NT2/D1 (cell line): ENCODE measurements around the gene MAS1L.

Experiments used
- DNase-seq: peaks from one replicate; pipeline ENCODE4 v3.0.0-alpha.2; 2011; ENCODE audit warnings: low read depth, low spot score
- H3K27me3 ChIP-seq: 2 replicates; pipeline ENCODE4 v1.6.0; 2011; ENCODE audit warnings: mild to moderate bottlenecking; ENCODE audit not compliant: insufficient read length, insufficient read depth
- H3K36me3 ChIP-seq: 2 replicates; pipeline ENCODE4 v1.6.1; 2011; ENCODE audit warnings: mild to moderate bottlenecking, low read length, mixed read lengths; ENCODE audit not compliant: insufficient read depth, insufficient read length
- H3K4me1 ChIP-seq: 2 replicates; pipeline ENCODE4 v1.5.1; 2011; ENCODE audit not compliant: insufficient read depth, insufficient read length
- H3K4me3 ChIP-seq: 2 replicates; pipeline ENCODE4 v1.5.1; 2011; ENCODE audit warnings: low read depth; ENCODE audit not compliant: insufficient read length
- H3K9ac ChIP-seq: 2 replicates; pipeline ENCODE4 v1.6.0; 2011; ENCODE audit warnings: low read depth; ENCODE audit not compliant: insufficient read length
- H3K9me3 ChIP-seq: 2 replicates; pipeline ENCODE4 v1.5.1; 2011; ENCODE audit warnings: mild to moderate bottlenecking, low read length; ENCODE audit not compliant: insufficient read depth
- SUZ12 ChIP-seq: IDR thresholded peaks from 2 replicates; pipeline ENCODE4 v1.6.1; 2011; ENCODE audit not compliant: insufficient read length, insufficient read depth; ENCODE audit errors: extremely low read depth
- YY1 ChIP-seq: IDR thresholded peaks from 2 replicates; pipeline ENCODE4 v1.6.1; 2011; ENCODE audit not compliant: insufficient read length, insufficient read depth
- ZNF274 ChIP-seq: IDR thresholded peaks from 2 replicates; pipeline ENCODE4 v1.6.1; 2011; ENCODE audit warnings: mild to moderate bottlenecking, low read depth, low read length

The MAS1L gene

DNA sequence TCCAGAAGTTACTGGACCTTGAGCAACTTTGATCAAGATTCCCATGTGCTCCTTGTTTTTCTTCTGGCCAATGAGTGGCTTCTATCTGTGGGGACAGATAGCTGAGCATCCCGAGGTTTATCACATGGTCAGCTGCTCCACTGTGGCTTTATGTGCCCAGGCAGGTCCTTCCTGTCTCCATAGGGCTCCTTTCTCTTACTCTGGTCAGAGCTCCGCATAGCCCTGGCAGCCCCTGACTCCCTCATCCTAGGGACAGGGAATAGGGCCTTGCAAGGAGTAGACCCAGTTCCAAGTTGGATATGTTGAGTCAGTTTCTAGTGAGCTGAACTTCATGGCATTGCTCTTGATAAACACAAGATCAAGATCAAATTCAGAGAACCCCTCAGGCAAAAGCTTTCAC is 6.4 kb upstream of the MAS1L start:
- TF ChIP-seq ZNF274 (no peak), YY1 (no peak), SUZ12 (no peak)
- H3K4me3 ChIP-seq, result no peak overlapping the region
- H3K36me3 ChIP-seq, result no peaks in the 10 kb centered on the region
- H3K27me3 ChIP-seq, result no peaks in the 10 kb centered on the region
- DNase-seq, result no peak
- no peaks in the 10 kb centered on the region for H3K4me1 ChIP-seq
- no peak overlapping the region for H3K9ac ChIP-seq
- peaks cover 4% of the 10 kb centered on the region; the same call in 1 of the 2 replicates for H3K9me3 ChIP-seq

DNA sequence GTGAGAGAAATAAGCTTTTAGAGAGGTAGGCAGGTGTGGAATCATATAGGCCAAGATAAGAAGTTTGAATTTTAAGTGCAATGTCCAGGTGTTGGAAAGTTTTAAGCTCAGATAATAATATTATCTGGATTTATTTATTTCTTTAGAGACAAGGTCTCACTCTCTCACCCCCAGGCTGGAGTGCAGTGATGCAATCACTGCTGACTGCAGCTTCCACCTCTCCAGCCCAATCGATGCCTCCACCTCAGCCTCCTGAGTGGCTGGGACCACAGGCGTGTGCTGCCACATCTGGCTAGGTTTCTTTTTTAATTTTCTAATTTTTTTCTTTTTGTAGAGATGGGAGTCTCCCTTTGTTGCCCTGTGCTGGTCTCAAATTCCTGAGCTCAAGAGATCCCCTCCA is 5.5 kb upstream of the MAS1L start:
- Histone ChIP-seq H3K9ac (no peak overlapping the region), H3K9me3 (peaks cover 4% of the 10 kb centered on the region; the same call in 1 of the 2 replicates), H3K36me3 (no peaks in the 10 kb centered on the region), H3K27me3 (no peaks in the 10 kb centered on the region), H3K4me1 (no peaks in the 10 kb centered on the region), H3K4me3 (no peak overlapping the region)
- TF ChIP-seq ZNF274 (no peak), YY1 (no peak), SUZ12 (no peak)
- no peak for DNase-seq

- no peaks in the 10 kb centered on the region for H3K36me3 ChIP-seq
- no peak overlapping the region for H3K4me3 ChIP-seq
- no peak for DNase-seq
- H3K9ac ChIP-seq, result no peak overlapping the region
- no peak for TF ChIP-seq SUZ12
- TF ChIP-seq YY1, result no peak
- TF ChIP-seq ZNF274, result no peak
- H3K27me3 ChIP-seq, result no peaks in the 10 kb centered on the region
- no peaks in the 10 kb centered on the region for H3K4me1 ChIP-seq
- H3K9me3 ChIP-seq, result peaks cover 4% of the 10 kb centered on the region; the same call in 1 of the 2 replicates
Observed at GRCh38 chr6:29491574-29491973, 3.8 kb upstream of the MAS1L start.

DNA sequence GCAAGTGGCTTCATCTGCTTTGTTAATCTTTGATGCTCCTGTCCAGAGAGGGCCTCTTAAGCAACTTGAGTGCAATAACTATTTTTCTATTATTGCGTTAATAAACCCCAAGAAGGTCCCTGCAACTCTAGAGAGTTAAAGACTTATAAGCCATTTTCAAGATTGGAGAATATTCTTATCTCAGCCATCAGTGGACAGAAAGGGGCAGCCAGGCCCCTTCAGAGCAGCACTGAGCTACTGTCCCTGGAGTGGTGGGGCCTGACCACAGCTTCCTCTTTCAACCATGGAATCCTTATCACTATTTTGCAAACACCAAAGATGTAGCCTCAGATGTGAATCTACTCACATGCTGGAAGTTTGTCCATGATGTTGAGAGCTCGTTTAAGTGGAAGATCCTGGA is 2.8 kb upstream of the MAS1L start:
- Histone ChIP-seq H3K27me3 (no peaks in the 10 kb centered on the region), H3K4me1 (no peaks in the 10 kb centered on the region), H3K4me3 (no peak overlapping the region), H3K36me3 (no peaks in the 10 kb centered on the region), H3K9me3 (peaks cover 4% of the 10 kb centered on the region; the same call in 1 of the 2 replicates), H3K9ac (no peak overlapping the region)
- TF ChIP-seq YY1, result no peak
- TF ChIP-seq SUZ12, result no peak
- no peak for TF ChIP-seq ZNF274
- DNase-seq, result no peak

DNA sequence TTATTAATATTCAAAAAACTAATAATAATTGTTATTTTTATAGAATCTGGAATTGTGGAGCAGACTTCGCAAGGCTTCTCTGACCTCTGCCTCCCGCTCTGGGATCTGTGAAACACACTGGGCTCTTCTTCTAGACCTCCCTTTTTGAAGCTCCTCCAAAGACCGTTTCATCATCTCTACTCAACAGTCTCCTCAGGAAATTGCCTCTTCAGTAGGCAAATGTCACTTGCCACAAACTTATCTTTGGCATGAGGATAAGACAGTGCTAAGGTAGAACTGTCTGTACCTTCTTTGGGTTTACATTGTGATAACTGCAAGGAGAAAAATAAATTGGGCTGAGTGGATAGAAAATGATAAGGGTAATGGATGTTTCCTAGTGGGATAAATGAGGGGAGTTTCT is 2.3 kb upstream of the MAS1L start:
- H3K4me3 ChIP-seq, result no peak overlapping the region
- no peaks in the 10 kb centered on the region for H3K27me3 ChIP-seq
- H3K36me3 ChIP-seq, result no peaks in the 10 kb centered on the region
- no peaks in the 10 kb centered on the region for H3K4me1 ChIP-seq
- TF ChIP-seq ZNF274, result no peak
- no peak for TF ChIP-seq YY1
- TF ChIP-seq SUZ12, result no peak
- no peak for DNase-seq
- H3K9me3 ChIP-seq, result peaks cover 4% of the 10 kb centered on the region; the same call in 1 of the 2 replicates
- no peak overlapping the region for H3K9ac ChIP-seq

DNA sequence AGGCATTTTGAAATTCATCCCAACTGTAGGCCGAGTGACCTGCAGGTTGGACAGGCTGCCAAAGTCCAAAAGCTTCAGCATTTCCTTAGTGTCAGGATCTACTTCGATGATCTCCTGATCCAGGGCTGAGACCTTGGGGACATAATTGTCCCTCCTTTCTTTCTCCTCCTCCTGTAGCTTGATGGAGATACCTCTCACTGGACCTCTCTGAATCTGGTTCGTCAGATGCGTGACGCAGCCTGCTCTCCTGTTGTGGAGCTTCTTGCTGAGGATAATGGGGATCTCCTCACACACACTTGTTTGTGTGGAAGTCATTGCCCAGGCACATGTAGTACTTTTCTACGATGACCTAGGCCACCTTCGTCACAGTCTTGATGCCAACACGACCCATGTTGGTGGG is 1.5 kb upstream of the MAS1L start:
- Histone ChIP-seq H3K9ac (no peak overlapping the region), H3K4me1 (no peaks in the 10 kb centered on the region), H3K9me3 (peaks cover 4% of the 10 kb centered on the region; the same call in 1 of the 2 replicates), H3K27me3 (no peaks in the 10 kb centered on the region), H3K36me3 (no peaks in the 10 kb centered on the region), H3K4me3 (no peak overlapping the region)
- DNase-seq, result no peak
- TF ChIP-seq SUZ12 (no peak), ZNF274 (no peak), YY1 (no peak)

DNA sequence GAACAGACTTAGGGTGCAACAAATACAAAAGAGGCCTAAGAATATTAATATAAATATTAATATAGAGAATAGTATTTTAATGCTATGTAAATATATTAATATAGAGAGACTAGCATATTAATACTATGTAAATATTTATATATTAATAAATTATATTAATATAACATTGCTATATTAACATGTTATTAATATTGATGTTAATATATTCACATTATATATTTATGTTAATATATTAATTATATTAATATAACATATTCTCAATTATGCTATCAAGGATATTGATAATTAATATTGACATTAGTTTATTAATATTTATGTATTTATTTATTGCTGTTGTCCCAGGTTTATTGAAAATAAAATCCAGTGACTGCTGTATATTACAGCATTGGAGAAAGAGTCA is 1.1 kb upstream of the MAS1L start:
- peaks cover 4% of the 10 kb centered on the region; the same call in 1 of the 2 replicates for H3K9me3 ChIP-seq
- DNase-seq, result no peak
- H3K36me3 ChIP-seq, result no peaks in the 10 kb centered on the region
- no peaks in the 10 kb centered on the region for H3K27me3 ChIP-seq
- H3K4me3 ChIP-seq, result no peak overlapping the region
- H3K4me1 ChIP-seq, result no peaks in the 10 kb centered on the region
- H3K9ac ChIP-seq, result no peak overlapping the region
- TF ChIP-seq SUZ12, result no peak
- TF ChIP-seq ZNF274, result no peak
- TF ChIP-seq YY1, result no peak

- no peak overlapping the region for H3K4me3 ChIP-seq
- H3K27me3 ChIP-seq, result no peaks in the 10 kb centered on the region
- H3K9ac ChIP-seq, result no peak overlapping the region
- no peaks in the 10 kb centered on the region for H3K4me1 ChIP-seq
- peaks cover 4% of the 10 kb centered on the region; the same call in 1 of the 2 replicates for H3K9me3 ChIP-seq
- no peak for TF ChIP-seq SUZ12
- no peak for TF ChIP-seq ZNF274
- TF ChIP-seq YY1, result no peak
- no peak for DNase-seq
- no peaks in the 10 kb centered on the region for H3K36me3 ChIP-seq
Observed at GRCh38 chr6:29487131-29487530, 625 bp downstream of the MAS1L start.
